T47D (cell line): ENCODE results near the gene RBP5.
A peak's percentile ranks its signal among the peaks of the same experiment; 100 is the strongest.

ENCODE experiments used
- DNase-seq, 2 experiments: peaks; one replicate each; pipeline versions ENCODE4 v3.0.0 to v3.0.0-alpha.2; 2011 to 2012; ENCODE audit warnings: low read depth in 1 of 2, low spot score in 1 of 2
- JUND ChIP-seq: IDR thresholded peaks from 2 replicates; pipeline ENCODE4 v1.6.1; 2012; ENCODE audit warnings: low read depth
- in situ Hi-C: cut with HindIII; loops from 2 replicates; pipeline ENCODE4 v1.10.0; 2016; ENCODE audit warnings: low sequenced_read_pairs, low pct_unique_long_range_greater_than_20kb

Gene RBP5

GRCh38 chr12:7100239-7100638 lies 28.4 kb downstream of the RBP5 start:
- no peak for TF ChIP-seq JUND
- DNase-seq: no peak
- in situ Hi-C loops: no loop called here

GRCh38 chr12:7099290-7099996 lies 29.2 kb downstream of the RBP5 start:
- no peak for DNase-seq
- TF ChIP-seq JUND: no peak
- in situ Hi-C loops: no loop called here

DNA sequence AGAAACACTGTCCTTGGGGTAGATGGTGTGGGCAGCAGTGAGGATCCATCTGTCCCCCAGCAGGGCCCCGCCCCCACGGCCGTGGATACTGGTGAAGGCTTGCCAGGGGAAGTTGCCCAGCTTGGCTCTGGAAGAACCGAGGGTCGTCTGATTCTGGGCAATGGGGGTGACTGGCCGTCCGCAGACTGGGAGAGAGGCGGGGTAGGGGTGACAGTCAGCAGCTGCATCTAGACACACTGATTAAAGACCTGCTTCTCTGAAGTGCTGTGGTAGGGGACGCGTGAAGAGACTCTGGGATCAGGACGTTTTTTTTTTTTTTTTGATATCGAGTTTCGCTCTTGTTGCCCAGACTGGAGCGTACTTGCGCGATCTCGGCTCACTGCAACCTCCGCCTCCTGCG lies 31.7 kb downstream of the RBP5 start:
- in situ Hi-C loops: no loop called here
- no peak for DNase-seq
- TF ChIP-seq JUND: no peak

DNA sequence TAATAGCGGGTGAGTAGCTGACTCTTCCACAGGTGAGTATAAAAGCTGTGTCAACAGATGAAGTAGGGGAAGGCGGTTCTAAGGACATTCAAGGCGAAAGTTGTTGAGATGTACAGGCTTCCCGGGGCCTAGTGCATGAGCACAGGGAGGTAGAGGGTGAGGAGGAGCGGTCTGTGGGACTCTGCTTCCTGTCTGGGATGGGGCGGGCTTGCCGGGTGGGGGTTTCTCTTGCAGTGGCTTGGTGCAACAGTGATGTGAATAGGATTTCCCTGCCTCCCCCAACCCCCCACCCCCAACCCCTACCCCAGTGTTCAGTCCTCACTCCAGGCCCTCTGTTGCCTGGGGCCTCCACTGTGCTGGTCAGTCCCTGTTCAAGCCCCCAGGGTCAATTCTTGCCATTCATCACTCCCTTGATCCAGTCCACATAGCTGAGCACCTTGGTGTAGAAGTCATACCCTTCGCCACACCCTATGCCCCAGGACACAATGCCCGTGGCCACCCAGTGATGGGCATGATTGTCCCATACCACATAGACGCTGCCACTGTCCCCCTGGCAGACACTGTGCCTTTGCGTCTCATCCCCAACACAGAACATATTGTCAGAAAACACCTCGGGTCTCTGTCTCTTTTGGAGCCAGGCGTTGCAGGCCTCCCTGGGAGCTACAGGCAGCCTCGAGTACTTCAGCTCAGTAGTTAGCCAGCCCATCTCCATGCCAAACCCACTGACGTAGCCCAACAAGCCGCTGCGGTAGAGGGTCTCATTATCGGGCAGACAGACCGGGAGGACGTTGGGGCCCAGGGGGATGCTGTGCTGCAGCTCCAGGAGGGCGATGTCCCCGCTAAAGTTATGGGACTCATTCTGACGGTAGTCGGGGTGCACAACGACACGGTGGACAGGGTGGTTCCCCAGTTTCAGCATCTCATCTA lies 32.4 kb downstream of the RBP5 start:
- DNase-seq: no peak
- no peak for TF ChIP-seq JUND

DNA sequence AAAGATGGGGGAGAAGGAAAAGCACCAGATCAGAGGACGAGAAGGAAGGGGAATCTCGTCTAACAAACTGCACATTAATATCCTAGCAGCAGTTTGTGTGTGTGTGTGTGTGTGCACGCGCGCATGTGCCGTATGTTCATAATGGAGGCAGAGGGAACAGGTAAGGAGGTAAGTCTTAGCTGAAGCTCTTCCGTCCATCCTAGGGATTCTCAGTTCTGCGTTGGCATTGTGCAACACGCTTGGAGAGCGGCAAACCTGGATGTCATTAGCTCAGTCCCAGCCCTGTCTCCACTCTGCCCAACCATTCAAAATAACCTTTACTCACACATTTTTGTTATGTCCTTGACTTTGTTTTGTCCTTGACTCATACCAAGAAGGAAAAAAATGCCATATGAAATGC lies 34.8 kb downstream of the RBP5 start:
- in situ Hi-C loops: no loop called here
- no peak for TF ChIP-seq JUND
- no peak for DNase-seq

More for the DNA sequence above, 32.4 kb downstream of the RBP5 start:
- in situ Hi-C loops: no loop called here

DNA sequence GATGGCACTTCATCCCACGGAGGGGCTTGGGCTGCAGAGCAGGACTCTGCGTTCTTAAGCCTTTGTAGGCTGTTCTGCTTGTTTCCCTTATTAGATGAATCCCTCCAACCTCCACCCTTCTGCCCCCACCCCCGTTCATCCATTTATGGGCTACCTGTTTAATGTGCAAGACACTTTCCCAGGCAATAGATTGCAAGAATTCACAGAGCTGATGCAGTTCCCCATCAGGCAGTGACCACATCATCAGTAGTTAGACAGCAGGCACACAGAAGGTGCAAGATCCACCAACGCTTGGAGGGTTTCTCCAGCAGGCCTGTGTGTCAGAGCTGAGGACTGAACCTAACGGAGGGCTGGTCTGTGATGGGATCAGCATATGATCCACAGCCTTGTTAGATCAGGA lies 35.2 kb downstream of the RBP5 start:
- no peak for DNase-seq
- TF ChIP-seq JUND: no peak
- in situ Hi-C loops: no loop called here

DNA sequence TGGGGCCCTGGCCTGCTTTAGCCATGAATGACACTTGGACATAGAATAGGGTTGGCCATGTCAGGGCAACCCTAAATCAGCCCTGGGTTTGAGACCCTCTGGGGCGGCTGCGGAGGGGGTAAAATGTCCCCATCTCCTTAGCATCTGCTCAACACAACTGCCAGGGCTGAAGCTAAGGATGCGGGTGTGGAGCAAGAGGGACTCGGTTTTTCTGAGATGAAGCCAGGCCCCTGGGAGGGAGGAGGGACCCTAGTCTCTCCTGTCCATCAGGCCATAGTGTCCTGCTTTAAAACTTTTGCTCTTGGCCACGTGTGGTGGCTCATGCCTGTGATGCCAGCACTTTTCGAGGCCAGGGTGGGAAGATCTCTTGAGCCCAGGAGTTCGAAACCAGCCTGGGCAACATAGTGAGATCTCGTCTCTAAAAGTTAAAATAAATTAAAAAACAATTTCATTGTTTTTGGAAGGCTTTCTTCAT lies 35.7 kb downstream of the RBP5 start:
- in situ Hi-C loops: no loop called here
- TF ChIP-seq JUND: no peak
- no peak for DNase-seq

DNA sequence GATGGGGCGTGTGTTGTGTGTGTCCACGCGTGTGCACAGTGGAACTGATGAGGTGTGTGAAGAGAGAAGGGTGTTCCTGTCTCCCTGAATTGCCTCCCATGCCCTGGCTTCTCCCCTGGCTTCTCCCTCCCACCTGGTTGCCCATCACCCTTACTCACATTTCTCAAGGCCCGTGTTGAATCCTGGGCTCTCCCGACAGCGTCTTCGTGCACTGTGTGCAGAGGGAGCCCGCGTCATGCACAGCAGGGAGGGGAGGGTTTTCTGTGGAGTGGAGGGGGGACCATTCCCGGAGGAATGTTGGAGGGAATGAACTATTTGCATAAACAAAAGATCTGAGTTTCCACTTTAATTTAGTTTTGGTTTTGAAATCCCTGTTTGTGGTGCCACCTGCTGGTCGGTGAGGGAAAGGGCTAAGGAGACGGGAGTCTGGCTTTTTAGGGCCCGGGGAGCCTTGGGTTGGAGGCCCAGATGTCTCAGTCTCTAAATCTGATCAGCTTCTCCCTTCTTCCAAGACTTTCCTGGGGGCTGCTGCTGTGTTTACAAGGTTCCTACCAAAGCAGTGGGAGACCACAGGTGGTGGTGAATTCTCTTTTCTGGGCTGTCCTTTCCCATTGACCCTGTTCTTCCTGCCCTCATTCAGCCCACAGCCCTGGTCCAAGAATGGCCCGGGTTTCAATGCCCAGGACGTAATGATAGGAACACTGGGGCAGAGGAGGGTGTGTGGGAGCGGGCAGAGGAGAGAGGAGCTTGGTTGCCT lies 36.3 kb downstream of the RBP5 start, which contains the start of gene C1R:
Gene C1R (minus strand): TSS at position 217 of the 757 bp plus-strand sequence. CDS start 57 bp downstream, at position 160.
- in situ Hi-C loops: no loop called here

GRCh38 chr12:7091660-7092228 lies 36.9 kb downstream of the RBP5 start:
- in situ Hi-C loops: no loop called here
- no peak for TF ChIP-seq JUND
- no peak for DNase-seq

More for the DNA sequence above, 36.3 kb downstream of the RBP5 start, which contains the start of gene C1R:
- DNase-seq: peak in 1 of 2 experiments; percentile 41
- TF ChIP-seq JUND: no peak

GRCh38 chr12:7091171-7091570 lies 37.5 kb downstream of the RBP5 start:
- in situ Hi-C loops: no loop called here
- no peak for TF ChIP-seq JUND
- no peak for DNase-seq

DNA sequence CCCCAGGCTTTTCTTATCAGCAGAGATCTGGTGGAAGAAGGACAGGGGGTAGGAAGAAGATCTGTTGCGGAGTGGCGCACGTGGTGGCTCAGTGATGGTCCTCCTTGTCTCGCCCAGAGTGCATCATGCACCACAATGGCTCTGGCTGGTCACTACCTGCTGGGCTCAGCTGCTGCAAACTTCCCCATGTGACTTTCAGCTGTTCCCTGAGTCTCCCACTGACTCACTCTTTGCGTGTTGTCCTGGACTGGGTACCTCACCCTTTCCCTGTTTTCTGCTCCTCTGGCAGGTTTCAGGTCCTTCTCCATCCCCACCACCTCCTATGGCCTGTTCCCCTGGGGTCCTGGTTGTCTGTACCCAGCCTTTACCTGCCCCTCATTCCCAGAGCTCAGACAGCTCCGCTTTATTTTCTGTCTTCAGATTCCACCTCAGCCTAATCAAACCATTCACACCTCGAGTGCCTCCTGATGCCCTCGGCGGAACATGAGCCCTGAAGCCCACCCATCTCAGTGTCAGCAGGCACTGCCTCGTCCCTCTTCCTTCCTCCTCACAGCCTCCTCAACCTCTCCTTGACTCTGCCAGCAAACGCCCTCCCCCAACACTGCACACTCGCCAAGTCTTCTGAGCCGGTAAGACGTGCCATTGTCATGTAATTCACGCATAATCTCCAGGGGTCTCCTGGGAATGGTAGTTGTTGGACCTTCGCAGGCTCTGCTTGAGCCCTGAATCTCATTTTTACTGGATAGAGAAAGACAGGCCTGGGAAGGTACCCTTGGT lies 38.3 kb downstream of the RBP5 start:
- no peak for DNase-seq
- in situ Hi-C loops: no loop called here
- TF ChIP-seq JUND: no peak
